Stimulated activated CD4-positive, alpha-beta T cell treated with anti-CD3 and anti-CD28 coated beads, TNF-alpha, amount 100 ng/mL, for 1 hour (primary cell): ENCODE measurements around the gene EPHA2.

Source experiments
- DNase-seq, 3 donors: peaks; one replicate each; pipeline ENCODE4 v3.0.0-alpha.2; 2020; ENCODE audit warnings: low read depth in 3 of 3, low spot score in 1 of 3

Gene EPHA2

GRCh38 chr1:16151196-16151994, 4.5 kb downstream of the EPHA2 start:
- no peak for DNase-seq

- DNase-seq = no peak
Measured at GRCh38 chr1:16150508-16150907, 5.4 kb downstream of the EPHA2 start.

- DNase-seq = no peak
Measured at GRCh38 chr1:16149702-16150488, 6.0 kb downstream of the EPHA2 start.

- no peak for DNase-seq
Measured at GRCh38 chr1:16149146-16149545, 6.7 kb downstream of the EPHA2 start.

GRCh38 chr1:16148329-16149092, 7.4 kb downstream of the EPHA2 start:
- DNase-seq = no peak

GRCh38 chr1:16147156-16147926, 8.5 kb downstream of the EPHA2 start:
- DNase-seq = no peak

GRCh38 chr1:16146279-16147155, 9.4 kb downstream of the EPHA2 start:
- no peak for DNase-seq

- no peak for DNase-seq
Measured at GRCh38 chr1:16145662-16146278, 10.1 kb downstream of the EPHA2 start.

GRCh38 chr1:16145030-16145661, 10.7 kb downstream of the EPHA2 start:
- DNase-seq = no peak

GRCh38 chr1:16144325-16145029, 11.4 kb downstream of the EPHA2 start:
- DNase-seq = no peak

GRCh38 chr1:16143566-16144324, 12.1 kb downstream of the EPHA2 start:
- no peak for DNase-seq

GRCh38 chr1:16143005-16143565, 12.8 kb downstream of the EPHA2 start:
- no peak for DNase-seq

- no peak for DNase-seq
Measured at GRCh38 chr1:16142383-16142995, 13.4 kb downstream of the EPHA2 start.

- no peak for DNase-seq
Measured at GRCh38 chr1:16141573-16142336, 14.1 kb downstream of the EPHA2 start.

- DNase-seq = no peak
Measured at GRCh38 chr1:16140068-16140596, 15.7 kb downstream of the EPHA2 start.

GRCh38 chr1:16139473-16139962, 16.4 kb downstream of the EPHA2 start:
- no peak for DNase-seq
